ENCODE results near the gene FBXL5. TPM values are rescaled to one million over a fixed set of nuclear protein-coding genes. Genes with fewer than 3 reads are reported as not detected.

The FBXL5 gene
- total and polyA plus RNA-seq, 2 of the 13 experiments (the other 11 are each of a cell fraction or from before 2014, with no cell fraction given): 17.4 to 45.3 TPM

- Histone ChIP-seq H3K4me3 (replicated peaks in 1 of 3; ENCODE audit: insufficient read depth in 1 of 3, low read depth in 2 of 3, low read length in 3 of 3) (no peak overlapping the region), H4K20me1 (ENCODE audit: insufficient read depth, low read length) (no peaks in the 10 kb centered on the region), H3K9ac (ENCODE audit: insufficient read depth, low read depth, low read length) (no peak overlapping the region), H3K27me3 (ENCODE audit: control insufficient read depth in 1 of 2, insufficient read depth in 2 of 2, low read length in 2 of 2) (no peaks in the 10 kb centered on the region), H3K36me3 (replicated peaks in 1 of 2; ENCODE audit: control insufficient read depth in 1 of 2, insufficient read depth in 2 of 2, low read length in 2 of 2) (no peaks in the 10 kb centered on the region), H3K4me1 (ENCODE audit: insufficient read depth, low read length) (no peaks in the 10 kb centered on the region), H3K9me3 (ENCODE audit: low read length) (no peaks in the 10 kb centered on the region), H3K4me2 (ENCODE audit: low read depth, low read length) (no peak overlapping the region), H2AFZ (ENCODE audit: low read length) (no peak overlapping the region), H3K79me2 (ENCODE audit: insufficient read depth, low read length) (no peaks in the 10 kb centered on the region), H3K27ac (ENCODE audit: extremely low read length, insufficient read depth, low read length) (no peak overlapping the region)
- ChIA-PET CTCF (ENCODE audit: low intra/inter-chr PET ratio, low total read pairs) (no interaction called here), POLR2A (no interaction called here)
- WGBS (ENCODE audit: low lambda C conversion rate): 77% methylated on average over 3 of the region's 3 CpGs
- TF ChIP-seq HIC2 (CRISPR knock-in tag; IDR thresholded peaks at IDR 0.05; ENCODE audit: low read depth): no peak
- no peak for TF ChIP-seq ZNF572 (CRISPR knock-in tag; IDR thresholded peaks at IDR 0.05)
- TF ChIP-seq ZBTB14 (CRISPR knock-in tag; IDR thresholded peaks at IDR 0.05): no peak
- no peak for TF ChIP-seq KLF9 (CRISPR knock-in tag; IDR thresholded peaks at IDR 0.05; ENCODE audit: low read depth)
- no peak for TF ChIP-seq MEIS1 (CRISPR knock-in tag; IDR thresholded peaks at IDR 0.05; ENCODE audit: borderline replicate concordance)
- TF ChIP-seq IRX3 (CRISPR knock-in tag; IDR thresholded peaks at IDR 0.05; ENCODE audit: borderline replicate concordance, low read depth): no peak
- in situ Hi-C loops (cut with HindIII; ENCODE audit: extremely low pct_ligation_motif_present, low pct_unique_long_range_greater_than_20kb) (no loop called here), intact Hi-C loops (cut with micrococcal nuclease; ENCODE audit: unreplicated experiment) (no loop called here)
- no peak for DNase-seq (ENCODE audit: low spot score)
- no peak for FAIRE-seq
- no TSS peak for BruUV-seq (replicated peaks)
- no peak for ATAC-seq
Observed at GRCh38 chr4:15592799-15593198, 62.4 kb downstream of the FBXL5 start.

- ChIA-PET CTCF (ENCODE audit: low intra/inter-chr PET ratio, low total read pairs) (no interaction called here), POLR2A (no interaction called here)
- no peak for ATAC-seq
- Histone ChIP-seq H2AFZ (ENCODE audit: low read length) (no peak overlapping the region), H3K4me1 (ENCODE audit: insufficient read depth, low read length) (no peaks in the 10 kb centered on the region), H3K9ac (ENCODE audit: insufficient read depth, low read depth, low read length) (no peak overlapping the region), H3K4me2 (ENCODE audit: low read depth, low read length) (no peak overlapping the region), H3K36me3 (replicated peaks in 1 of 2; ENCODE audit: control insufficient read depth in 1 of 2, insufficient read depth in 2 of 2, low read length in 2 of 2) (no peaks in the 10 kb centered on the region), H3K79me2 (ENCODE audit: insufficient read depth, low read length) (no peaks in the 10 kb centered on the region), H3K27ac (ENCODE audit: extremely low read length, insufficient read depth, low read length) (no peak overlapping the region), H4K20me1 (ENCODE audit: insufficient read depth, low read length) (no peaks in the 10 kb centered on the region), H3K27me3 (ENCODE audit: control insufficient read depth in 1 of 2, insufficient read depth in 2 of 2, low read length in 2 of 2) (no peaks in the 10 kb centered on the region), H3K4me3 (replicated peaks in 1 of 3; ENCODE audit: insufficient read depth in 1 of 3, low read depth in 2 of 3, low read length in 3 of 3) (no peak overlapping the region), H3K9me3 (ENCODE audit: low read length) (no peaks in the 10 kb centered on the region)
- in situ Hi-C loops (cut with HindIII; ENCODE audit: extremely low pct_ligation_motif_present, low pct_unique_long_range_greater_than_20kb): no loop called here
- no peak for FAIRE-seq
- no TSS peak for BruUV-seq (replicated peaks)
- no peak for DNase-seq (ENCODE audit: low spot score)
- intact Hi-C loops (cut with micrococcal nuclease; ENCODE audit: unreplicated experiment): no loop called here
- WGBS (ENCODE audit: low lambda C conversion rate): 80% methylated on average over 3 of the region's 3 CpGs
- no peak for TF ChIP-seq SOX6 (IDR thresholded peaks at IDR 0.05)
- TF ChIP-seq SOX6 (CRISPR knock-in tag; IDR thresholded peaks at IDR 0.05): no peak
- no peak for TF ChIP-seq MAFG (CRISPR knock-in tag; IDR thresholded peaks at IDR 0.05)
- no peak for TF ChIP-seq ZNF556 (CRISPR knock-in tag; IDR thresholded peaks at IDR 0.05; ENCODE audit: borderline replicate concordance)
- no peak for TF ChIP-seq CCDC6 (CRISPR knock-in tag; IDR thresholded peaks at IDR 0.05)
- no peak for TF ChIP-seq JARID2 (CRISPR knock-in tag; IDR thresholded peaks at IDR 0.05; ENCODE audit: insufficient replicate concordance)
- TF ChIP-seq SNAPC2 (CRISPR knock-in tag; IDR thresholded peaks at IDR 0.05): no peak
- no peak for TF ChIP-seq ZNF30 (CRISPR knock-in tag; IDR thresholded peaks at IDR 0.05)
- TF ChIP-seq CC2D1A (CRISPR knock-in tag; IDR thresholded peaks at IDR 0.05): no peak
- TF ChIP-seq ZC3H13 (CRISPR knock-in tag; IDR thresholded peaks at IDR 0.05): no peak
- TF ChIP-seq ONECUT2 (CRISPR knock-in tag; IDR thresholded peaks at IDR 0.05): no peak
- no peak for TF ChIP-seq BORCS8-MEF2B (CRISPR knock-in tag; IDR thresholded peaks at IDR 0.05)
- no peak for TF ChIP-seq ZMAT3 (CRISPR knock-in tag; conservative IDR thresholded peaks at IDR 0.05)
- TF ChIP-seq KMT2A (CRISPR knock-in tag; IDR thresholded peaks at IDR 0.05): no peak
Observed at GRCh38 chr4:15587649-15588048, 67.5 kb downstream of the FBXL5 start.
